ENCODE data around the gene NHSL1.
A peak's percentile ranks its signal among the peaks of the same experiment; 100 is the strongest.
"Not testable (repeated sequence)": the region's sequence is repeated elsewhere in the genome, so short reads cannot be mapped to it uniquely, and the experiment has no call there.

Gene NHSL1

GRCh38 chr6:138454981-138455706 lies 44.1 kb downstream of the NHSL1 start:
- DNase-seq = peak in 1 of 3 donors; percentile 46

GRCh38 chr6:138451043-138451442 lies 48.3 kb downstream of the NHSL1 start:
- no peak for DNase-seq

GRCh38 chr6:138450445-138450844 lies 48.8 kb downstream of the NHSL1 start:
- no peak for DNase-seq

GRCh38 chr6:138446821-138447220 lies 52.5 kb downstream of the NHSL1 start:
- no peak for DNase-seq

GRCh38 chr6:138443979-138444378 lies 55.3 kb downstream of the NHSL1 start:
- no peak for DNase-seq

GRCh38 chr6:138442663-138443062 lies 56.6 kb downstream of the NHSL1 start:
- no peak for DNase-seq

GRCh38 chr6:138441965-138442364 lies 57.3 kb downstream of the NHSL1 start:
- no peak for DNase-seq

- DNase-seq = peak; percentile 33 to 48 (median 47)
Observed at GRCh38 chr6:138440758-138441357, 58.4 kb downstream of the NHSL1 start.

- no peak for DNase-seq
Observed at GRCh38 chr6:138440296-138440695, 59.0 kb downstream of the NHSL1 start.

GRCh38 chr6:138439546-138439945 lies 59.7 kb downstream of the NHSL1 start:
- no peak for DNase-seq

- DNase-seq = peak; percentile 62 to 85 (median 84)
Observed at GRCh38 chr6:138434925-138435324, 64.4 kb downstream of the NHSL1 start.

- DNase-seq = no peak
Observed at GRCh38 chr6:138434096-138434495, 65.2 kb downstream of the NHSL1 start.

- no peak for DNase-seq
Observed at GRCh38 chr6:138432063-138432356, 67.3 kb downstream of the NHSL1 start.

- DNase-seq = peak; percentile 84 to 91 (median 89)
Observed at GRCh38 chr6:138431256-138432062, 67.8 kb downstream of the NHSL1 start.

- DNase-seq = no peak
Observed at GRCh38 chr6:138430361-138431145, 68.7 kb downstream of the NHSL1 start.

- no peak for DNase-seq
Observed at GRCh38 chr6:138429761-138430160, 69.5 kb downstream of the NHSL1 start.

- DNase-seq = peak; percentile 65 to 79 (median 75)
Observed at GRCh38 chr6:138428944-138429598, 70.2 kb downstream of the NHSL1 start.

- no peak for DNase-seq
Observed at GRCh38 chr6:138427701-138428100, 71.6 kb downstream of the NHSL1 start.

- DNase-seq = no peak
Observed at GRCh38 chr6:138426500-138427123, 72.7 kb downstream of the NHSL1 start.

- not testable (repeated sequence) for DNase-seq
Observed at GRCh38 chr6:138425256-138425655, 74.0 kb downstream of the NHSL1 start.

GRCh38 chr6:138424004-138424904 lies 75.0 kb downstream of the NHSL1 start:
- no peak for DNase-seq
